Stimulated activated CD4-positive, alpha-beta T cell treated with anti-CD3 and anti-CD28 coated beads, Interleukin-2, amount 100 ng/mL, for 4 hours (primary cell): ENCODE measurements around the gene SHISA8.

Experiments used
- DNase-seq: peaks from one replicate; pipeline ENCODE4 v3.0.0-alpha.2; 2020; ENCODE audit warnings: low read depth

The SHISA8 gene

DNA sequence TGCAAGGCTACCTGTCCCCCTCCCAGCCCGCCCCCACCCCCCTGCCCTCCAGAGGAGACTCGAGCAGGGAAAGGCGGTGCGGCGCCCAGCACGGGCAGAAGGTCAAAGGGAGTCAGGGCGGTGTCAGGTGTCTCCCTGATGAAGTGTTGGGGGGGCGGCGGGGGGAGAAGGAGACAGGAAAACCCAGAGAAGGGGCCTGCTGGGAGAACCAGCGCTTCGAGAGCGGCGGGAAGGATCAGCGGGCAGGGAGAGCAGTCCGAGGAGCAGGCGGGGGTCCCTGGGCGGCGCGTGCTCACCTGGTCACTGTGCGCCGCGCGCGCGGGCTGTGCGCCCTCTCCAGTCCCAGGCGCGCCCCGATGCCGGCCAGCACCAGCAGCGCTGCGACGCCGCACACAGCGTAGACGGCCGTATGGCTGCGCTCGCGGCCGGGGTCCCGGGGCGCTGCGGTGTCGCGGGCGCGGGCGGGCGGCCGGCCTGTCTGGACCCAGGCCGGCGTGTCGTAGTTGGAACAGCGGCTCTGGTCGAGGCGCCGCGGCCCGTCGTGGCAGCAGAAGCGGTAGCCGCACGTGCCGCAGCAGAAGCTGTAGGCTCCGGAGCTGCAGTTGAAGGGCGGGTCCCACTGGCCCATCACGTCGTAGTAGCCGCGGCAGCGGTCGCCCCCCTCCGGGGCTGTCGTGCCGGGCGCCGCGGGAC is 886 bp downstream of the SHISA8 start:
- no peak for DNase-seq

DNA sequence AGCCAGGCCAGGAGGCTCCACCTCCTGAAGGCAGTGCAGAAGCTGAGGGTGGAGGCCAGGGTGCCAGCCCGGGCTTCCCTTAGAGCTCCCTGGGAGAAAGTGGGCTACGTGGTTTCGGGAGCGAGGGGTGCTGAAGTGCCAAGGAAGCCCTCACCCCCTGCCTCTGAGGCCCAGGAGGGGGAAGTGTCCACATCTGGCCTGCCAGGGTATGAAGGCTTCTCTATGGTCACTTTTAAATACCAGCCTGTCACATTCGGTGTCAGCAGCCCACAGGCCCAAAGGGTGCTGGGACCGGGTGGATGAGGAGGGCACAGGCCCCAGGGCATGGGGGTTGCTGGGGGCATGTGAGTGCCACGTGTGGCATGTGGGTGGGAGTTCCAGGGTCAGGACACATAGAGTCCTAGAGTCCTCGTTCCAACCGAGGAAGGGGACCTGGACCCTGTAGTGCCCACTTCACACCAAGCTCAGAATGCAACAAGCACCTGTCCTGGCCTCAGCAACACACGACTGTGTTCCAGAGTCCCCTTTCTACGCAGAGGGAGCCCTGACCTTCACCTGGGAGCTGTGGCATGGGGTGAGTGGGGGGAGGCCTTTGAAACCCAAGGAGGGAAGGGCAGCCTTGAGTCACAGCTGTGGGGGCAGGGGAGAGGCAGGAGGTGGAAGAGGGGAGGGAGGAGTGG is 1.7 kb downstream of the SHISA8 start:
- DNase-seq, result no peak

DNA sequence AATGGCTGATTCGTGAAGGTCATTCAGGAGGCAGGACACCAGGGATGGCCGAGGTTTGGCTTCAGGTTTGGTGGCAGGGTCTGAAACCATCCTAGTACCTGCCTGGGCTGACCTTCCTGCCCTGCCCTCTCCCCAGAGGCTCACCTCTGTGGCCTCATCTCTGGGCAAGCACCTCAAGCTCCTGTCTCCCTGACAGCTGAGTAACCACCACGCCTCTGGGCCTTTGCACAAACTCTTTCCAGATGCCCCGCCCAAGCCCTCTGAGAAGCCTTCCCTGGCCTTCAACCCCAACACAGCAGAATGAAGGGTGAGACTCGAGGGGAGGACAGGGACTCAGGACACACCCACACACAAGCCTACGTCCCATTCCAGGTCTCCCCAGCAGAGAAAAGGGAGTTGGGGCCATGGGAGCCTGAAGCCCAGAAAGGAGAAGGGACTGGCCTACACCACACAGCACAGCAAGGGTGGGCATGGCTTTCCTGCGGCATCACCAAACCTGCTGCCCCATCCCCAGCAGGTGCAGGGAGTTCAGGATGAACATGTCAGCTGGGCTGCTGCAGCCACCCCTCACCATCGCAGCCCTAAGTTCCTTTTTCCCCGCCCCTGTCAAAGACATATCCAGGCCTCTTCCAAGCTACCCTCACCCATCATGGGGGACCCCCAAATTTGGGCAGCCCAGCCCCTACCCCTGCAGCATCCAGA is 2.4 kb downstream of the SHISA8 start:
- no peak for DNase-seq

DNA sequence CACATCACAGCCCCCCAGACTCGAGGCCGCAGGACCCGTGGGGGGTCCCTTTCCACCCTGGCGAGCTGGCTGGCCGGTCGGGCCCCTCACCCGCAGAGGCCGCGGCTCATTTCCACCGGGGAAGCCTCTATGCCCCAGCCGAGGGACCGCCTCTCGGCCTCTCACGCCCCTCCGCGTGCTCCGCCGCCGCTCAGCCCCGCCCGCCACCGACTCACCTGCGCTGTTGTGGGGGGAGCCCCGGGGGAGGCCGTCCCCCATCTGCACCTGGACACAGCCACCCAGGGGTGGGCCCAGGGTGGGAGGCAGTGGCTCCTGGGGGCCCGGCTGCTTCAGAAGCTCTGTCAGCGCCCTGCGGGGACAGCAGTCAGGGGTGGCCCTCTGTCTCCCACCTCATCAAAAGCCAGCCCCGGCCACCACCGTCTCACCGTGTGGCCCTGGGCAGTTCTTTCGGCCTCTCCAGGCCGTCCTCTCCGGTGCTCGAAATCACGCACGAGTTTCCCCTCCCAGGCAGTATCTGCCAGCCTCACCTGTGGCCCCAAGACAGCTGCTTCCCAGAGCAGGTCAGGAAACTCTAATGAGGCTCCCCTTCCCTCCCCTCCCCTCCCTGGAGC is 3.8 kb downstream of the SHISA8 start:
- no peak for DNase-seq

DNA sequence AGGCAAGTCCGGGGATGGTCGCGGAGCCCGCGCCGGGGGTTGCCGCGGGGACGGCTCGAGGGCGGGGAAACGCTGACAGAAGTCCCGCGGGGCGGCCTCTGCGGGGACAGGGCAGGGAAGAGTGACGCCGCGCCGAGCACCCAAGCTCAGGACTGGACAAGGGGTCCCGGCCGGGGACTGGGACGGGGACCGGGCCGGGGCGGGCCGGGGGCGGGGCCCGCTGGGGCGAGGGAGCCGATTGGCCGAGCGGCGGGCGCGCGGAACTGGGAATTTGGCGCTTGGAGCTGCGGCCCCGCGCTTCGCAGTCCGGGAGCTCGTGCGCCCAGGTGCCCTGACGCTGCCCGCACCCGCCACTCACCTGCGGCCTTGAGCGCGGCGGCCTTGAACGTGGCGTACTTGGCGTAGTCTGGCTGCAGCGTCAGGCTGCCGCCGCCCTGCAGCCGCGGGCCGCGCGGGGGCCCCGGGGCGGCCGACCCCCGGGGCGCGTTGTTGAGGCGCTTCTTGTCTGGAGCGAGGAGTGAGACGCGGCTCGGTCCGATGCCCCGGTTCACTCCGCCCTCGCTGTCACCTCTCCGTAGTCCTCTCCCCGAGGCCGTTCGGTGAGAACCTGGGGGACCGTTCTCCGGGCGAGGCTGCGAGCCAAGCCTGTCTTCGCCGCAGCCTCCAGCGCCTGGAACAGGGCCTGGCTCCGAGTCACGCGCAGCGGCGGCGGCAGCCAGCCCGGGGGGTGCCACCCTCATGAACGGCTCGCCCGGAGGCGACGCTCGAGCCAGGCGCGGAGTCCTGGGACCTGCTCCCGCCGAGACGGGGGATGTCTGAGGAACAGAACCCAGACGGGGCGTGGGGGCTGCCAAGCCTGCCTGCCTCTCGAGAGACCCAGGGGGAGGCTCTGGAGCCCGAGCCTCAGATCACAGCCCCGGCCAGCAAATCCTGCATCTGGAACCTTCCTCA is 4.5 kb downstream of the SHISA8 start:
- no peak for DNase-seq

DNA sequence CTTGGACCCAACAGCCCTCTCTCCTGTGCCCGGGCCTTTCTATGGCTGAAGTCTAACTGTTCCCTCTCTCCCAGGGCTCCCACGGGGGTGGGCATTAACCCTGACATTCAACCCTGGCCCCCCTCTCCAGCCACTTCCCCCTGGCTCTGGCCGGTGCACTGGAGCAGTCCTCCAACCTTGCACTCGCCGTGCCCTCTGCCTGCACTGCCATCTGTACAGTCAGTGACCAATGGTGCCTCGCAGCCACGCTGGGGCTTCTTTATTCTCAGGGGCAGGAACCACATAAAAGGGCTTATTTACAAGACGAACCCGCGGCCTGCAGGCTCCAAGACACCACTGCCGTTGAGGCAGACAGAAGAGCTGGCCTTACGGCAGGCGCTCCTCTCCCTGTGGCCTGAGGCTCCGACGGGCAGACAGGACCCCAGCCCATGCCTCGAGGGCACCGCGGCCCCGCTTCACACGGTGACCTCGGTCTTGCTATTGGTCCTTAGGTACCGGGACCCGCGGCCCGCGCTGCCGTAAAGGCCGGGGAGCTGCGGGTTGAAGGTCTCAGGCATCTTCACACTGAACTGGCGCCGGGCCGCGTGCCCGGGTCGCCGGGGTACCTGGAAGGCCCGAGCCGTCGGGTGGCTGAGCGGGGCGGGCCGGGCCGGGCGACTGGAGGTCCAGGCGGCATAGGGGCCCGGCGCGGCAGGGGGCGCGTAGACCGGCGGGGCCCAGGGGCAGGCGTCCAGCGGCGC is 5.4 kb downstream of the SHISA8 start:
- no peak for DNase-seq

DNA sequence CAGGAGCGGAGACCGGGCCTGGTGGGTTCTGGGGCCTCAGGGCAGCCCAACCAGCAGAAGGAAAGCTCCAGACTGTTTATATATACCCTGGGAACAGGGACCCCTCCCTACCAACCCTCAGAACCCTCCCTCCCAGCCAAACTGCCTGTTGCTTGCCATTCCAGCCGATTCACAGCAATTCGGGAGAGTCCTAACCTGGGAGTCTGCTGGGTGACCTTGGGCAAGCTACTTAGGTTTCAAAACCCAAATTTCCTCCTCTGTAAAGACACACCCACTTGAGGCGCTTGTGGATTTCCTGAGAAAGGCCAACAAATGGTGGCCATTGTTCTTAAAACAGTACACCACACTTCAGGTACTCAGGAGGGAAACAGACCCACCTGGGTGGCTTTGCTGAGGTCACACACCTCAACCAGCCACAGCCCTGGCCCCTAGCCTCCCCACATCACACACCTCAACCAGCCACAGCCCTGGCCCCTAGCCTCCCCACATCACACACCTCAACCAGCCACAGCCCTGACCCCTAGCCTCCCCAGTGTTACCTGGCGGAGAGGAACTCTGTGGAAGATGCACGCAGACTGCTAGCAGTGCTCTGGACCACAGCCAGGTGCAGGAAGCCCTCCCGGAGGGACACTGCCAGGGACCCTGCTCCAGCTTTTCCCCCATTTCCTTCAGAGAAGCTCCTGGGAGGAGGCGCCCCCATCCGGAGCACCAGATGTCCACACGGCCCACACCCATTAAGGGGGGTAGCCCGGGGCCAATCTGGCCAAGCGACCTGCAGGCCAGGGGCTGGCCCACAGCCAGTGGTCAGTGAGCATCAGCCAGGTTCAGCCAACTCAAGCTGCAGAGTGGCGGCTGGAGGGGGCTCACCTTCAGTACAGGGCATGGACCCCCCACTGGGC is 6.2 kb downstream of the SHISA8 start:
- DNase-seq, result no peak

DNA sequence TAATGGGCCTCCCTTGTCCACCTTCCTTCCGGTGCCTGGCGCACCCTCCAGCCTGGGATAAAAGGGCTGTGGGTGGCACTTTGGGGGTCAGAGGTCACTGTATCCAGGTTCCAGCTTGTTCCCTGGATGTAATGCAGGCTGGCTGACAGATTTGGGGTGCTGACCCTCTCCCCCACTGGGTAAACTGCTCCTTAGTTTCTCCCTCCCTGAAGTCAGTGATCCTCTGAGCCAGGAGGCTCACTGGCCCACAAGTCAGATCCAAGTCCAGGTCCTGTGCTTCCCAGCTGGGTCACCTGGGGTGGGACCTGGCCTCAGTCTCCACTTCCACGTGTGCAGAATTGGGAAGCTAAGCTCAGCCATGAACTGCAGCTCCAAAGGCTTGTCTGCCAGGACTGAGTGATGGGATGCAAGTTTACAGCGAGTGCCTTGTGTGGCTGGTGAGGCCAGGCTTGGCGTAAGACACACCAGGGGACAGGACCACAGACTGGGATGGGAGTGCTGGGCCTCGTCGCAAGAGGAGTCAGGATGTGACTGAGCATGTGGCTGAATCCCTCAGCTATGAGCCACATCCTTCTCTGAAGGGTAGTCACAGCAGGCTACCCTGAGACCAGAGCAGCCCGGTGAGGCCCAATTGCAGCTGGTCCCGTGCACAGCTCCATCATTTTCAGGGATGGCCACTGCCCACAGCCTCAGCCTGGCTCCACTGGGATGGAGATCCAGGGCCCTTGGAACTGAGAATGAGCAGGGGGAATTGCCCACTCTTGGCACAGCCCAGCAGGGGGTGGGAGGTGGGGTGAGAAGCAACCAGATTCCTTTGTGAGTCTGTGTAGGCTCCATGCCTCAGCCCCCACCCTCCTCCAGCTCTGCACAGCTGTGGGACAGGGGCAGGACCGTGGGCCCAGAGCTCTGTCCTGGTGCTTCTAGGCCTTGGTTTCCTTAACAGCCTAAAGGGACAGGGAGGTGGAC is 7.2 kb downstream of the SHISA8 start:
- DNase-seq, result no peak

DNA sequence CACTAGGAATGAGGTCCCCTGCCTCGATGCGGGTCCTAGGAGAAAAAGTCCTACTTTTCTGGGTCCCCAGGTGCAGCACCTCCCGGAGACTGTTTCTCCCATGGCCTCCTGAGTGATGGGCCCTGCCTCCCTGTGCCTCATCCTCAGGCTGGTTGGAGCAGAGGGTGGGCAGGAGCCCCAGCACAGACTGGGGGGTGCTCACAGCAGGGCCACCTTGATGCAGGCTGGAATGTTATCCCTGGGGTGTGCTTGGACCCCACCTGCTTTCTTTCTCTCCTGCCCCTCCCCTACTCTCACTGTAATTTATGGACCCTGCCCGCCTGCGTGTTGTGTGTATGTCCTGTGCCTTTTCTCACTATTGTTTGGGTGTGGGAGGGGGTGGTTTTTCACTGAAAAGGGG is 8.1 kb downstream of the SHISA8 start:
- no peak for DNase-seq

DNA sequence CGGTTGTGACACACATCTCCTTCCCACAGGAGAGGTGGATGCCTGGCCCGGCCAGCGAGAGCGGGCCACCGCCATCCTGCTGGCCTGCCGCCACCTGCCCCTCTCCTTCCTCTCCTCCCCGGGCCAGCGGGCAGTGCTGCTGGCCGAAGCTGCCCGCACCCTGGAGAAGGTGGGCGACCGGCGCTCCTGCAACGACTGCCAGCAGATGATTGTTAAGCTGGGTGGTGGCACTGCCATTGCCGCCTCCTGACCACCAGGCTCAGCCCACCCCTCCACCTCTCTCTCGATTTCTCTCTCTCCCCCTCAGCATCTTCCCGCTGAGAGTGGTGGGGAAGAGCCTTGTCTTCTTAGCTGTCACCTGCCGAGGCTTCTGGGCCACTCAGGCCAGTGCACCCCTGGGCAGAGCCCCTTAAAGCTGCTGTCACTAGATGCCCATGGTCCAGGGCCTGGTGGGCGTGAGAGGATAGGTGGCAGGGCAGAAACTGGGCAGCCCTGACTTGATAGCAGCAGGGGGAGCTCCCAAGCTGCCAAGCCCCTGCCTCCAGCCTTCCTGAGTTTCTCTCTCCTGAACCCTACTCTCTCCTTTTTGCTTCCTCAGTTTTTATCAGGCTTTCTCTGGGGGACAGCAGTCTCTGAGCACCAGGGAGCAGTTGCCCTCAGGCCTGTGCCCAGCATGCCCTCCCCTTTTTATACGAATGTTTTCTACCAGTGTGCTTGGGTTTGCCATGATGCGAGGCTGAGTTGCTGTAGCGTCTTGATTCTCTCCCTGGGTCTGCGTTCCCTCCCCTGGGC is 9.3 kb downstream of the SHISA8 start:
- DNase-seq, result no peak

DNA sequence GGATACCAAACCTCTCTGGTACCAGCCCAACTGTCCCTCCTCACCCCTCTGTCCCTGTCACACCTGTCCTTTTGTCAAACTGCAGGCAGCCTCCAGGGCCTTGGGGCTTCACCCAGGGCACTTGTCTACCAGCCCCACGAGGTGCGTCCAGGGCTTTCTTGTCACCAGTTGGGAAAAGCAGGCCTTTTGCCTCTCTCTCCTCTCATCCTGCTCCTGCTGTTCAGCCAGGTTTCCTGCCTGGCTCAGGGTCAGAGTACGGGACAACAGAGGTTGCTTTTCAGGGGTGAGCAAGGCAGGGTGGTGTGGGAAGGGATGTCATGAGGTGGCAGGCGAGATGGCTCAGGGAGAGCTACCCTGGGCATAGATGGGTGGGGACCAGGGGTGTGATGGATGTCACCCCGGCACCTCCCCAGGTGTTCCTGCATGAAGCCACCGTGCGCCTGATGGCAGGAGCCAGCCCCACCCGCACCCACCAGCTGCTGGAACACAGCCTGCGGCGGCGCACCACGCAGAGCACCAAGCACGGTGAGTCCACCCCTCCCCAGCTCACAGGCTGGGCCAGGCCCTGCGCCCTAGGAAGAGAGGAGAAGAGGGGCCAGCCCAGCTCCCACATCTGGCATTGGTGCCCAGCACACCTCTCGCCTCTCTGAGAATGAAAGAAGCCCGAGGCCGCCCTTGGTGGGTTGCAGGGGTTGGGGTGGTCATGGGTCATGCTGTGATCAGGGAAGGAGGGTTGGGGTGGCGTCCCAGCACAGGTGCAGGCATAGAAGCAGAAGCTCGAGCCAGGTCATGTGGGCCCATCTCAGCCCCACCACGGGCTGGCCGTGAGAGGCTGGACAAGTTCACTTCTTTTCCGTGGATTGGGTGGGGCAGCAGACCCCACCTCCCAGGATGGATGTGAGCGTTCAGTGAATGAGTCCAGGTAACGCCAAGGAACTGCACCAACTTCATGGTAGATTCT is 10.1 kb downstream of the SHISA8 start:
- no peak for DNase-seq

DNA sequence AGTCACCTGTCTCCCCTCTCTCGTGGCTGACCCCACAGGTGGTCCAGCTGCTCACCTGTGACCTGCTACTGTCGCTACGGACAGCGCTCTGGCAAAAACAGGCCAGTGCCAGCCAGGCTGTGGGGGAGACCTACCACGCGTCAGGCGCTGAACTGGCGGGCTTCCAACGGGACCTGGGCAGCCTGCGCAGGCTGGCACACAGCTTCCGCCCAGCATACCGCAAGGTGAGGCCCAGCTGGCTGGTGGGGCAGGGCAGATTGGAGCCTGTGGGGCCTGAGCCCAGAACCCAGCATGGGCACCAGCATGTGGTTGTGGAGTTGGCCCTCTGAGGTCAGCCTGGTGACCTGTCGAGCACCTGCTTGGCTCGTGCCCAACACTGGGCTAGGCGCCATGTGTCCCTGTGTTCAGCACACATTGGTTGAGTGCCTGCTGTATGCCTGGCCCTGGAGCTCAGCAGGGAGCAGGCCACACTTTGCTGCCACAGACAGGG is 11.9 kb downstream of the SHISA8 start:
- DNase-seq, result no peak

DNA sequence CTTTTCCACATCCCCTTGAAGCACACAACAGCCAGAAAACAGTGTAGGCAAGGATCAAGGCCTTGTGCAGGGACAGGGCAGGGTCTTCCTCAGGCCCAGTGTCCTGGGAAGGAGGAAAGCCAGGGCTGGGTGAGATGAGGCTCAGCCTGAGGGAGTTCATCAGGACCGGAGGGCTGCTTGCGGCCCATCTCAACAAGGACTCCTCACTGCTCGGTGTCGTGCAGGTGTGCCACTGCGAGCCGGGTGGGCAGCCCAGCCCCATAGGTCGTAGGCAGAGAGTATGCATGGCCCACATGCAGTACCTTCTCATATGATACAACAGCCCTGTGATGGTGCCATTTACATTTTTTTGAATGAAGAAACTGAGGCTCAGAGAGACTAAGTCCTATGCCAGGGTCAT is 12.9 kb downstream of the SHISA8 start:
- no peak for DNase-seq

DNA sequence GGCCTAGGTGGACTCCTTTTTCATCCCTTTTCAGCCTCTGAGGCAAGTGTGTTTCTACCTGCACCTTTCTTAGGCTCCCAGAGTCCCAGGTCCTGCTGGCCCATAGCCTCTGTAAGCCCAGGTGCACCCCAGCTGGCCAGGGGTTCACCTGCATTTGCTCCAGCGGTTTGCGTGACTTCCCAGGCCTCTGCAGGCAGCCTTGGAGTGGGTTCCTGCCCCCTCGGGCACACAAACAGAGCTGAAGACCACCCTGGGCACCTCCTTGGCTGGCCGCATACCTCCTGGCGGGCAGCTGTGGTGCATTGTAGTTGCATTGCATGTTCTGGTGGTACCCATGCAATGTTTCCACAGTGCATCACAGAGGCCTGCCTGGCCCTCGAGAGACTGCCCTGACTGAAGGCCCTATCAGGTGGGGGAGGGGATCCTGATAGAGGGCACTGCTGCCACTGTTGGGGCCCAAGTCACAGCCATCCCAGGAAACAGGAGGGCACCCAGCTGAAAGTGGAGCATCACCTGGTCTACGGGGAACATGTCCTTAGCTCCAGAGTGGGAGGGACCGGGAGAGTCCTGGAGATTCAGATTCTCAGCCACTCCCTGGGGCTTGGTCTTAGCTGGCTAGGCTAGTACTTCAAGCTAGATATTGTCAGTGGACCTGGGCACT is 14.1 kb downstream of the SHISA8 start:
- DNase-seq, result no peak

DNA sequence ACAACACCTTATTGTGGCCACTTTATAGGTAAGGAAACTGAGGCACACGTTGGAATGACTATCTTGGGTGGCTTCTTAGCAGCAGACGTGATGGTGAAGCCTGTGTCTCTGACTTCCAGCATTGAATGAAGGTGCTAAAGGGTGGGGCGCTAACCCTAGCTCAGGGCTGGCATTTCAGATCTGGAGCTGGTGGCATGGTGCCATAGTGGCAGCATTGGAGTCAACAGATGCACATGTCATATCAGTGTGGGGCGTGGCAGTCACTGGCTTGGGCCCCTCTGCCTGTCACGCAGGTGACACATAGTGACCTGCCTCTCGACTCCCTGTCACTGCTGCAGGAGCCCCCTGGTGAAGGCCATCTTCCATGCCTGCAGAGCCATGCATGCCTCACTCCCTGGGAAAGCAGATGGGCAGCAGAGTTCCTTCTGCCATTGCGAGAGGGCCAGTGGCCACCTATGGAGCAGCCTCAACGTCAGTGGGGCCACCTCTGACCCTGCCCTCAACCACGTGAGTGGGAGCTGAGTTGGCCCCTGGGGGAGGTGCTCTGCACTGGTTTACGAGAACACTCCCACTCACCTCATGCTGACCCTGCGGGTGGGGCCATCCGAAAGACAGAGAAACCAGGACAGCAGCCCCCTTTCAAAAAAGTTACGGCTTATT is 14.8 kb downstream of the SHISA8 start:
- DNase-seq, result no peak

DNA sequence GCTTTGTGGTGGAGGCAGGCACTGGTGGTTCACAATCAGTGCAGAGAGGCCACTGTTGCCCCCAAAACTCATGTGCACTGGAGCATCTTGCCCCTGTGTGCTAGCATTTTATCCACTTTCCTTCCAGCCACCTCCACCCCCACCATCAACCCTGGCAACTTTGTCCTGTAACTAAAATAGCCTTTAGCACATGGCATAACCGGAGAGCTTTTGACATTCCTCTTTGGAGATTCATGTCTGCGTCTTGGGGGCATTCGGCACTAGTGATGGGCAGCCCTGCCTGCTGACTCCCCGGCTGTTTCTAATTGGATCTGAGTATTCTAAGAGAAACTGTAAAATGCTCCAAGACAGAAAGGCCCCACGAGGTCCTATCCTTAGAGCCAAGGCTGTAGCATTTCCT is 15.8 kb downstream of the SHISA8 start:
- DNase-seq, result no peak
